NCI-H1417 treated with DMSO at 0.1 percent for 48 hours (cell line): Measurements from ENCODE around the gene DYNC1H1.

Experiments used
- DNase-seq: peaks from one replicate; lab custom pipeline; 2025; lab: John Stamatoyannopoulos, UW

DYNC1H1 gene

GRCh38 chr14:102089621-102090343 lies 125.4 kb downstream of the DYNC1H1 start:
- no peak for DNase-seq

DNA sequence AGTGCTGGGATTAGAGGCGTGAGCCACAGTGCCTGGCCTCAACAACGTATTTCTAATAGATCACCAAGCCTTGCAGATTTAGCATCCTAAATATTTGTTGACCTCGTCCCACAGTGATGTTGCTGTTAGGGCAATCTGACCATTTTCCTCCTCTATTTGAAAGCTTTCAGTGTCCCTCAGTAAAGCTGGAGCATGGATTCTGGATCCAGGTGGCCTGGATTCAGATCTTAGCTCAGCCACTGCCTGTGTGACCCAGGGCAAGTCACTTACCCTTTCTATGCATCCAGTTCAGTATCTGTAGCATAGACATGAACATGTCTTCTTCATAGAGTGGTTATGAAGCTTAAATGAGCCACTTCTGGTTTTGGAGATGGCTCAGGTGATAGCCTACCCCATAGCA lies 126.3 kb downstream of the DYNC1H1 start:
- no peak for DNase-seq

GRCh38 chr14:102092806-102093205 lies 128.4 kb downstream of the DYNC1H1 start:
- DNase-seq: no peak

DNA sequence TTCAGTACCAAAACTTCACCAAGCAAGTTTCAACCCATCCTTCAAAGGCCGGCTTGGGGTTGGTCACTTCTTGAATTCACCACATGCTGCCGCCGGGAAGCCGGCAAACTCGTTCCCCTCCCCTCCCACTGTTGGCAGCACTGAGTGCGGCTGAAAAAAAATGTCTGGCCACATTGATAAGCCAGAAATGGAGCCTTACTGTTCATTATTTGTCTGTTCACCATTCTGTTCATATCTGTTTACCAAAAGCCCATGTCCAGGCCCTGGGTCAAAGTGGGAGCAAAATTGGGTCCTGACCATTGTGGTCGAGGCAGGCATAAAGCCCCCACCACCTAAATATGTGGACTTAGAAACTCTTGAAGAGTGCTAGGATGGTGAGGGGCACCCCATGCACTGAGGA lies 129.7 kb downstream of the DYNC1H1 start:
- DNase-seq: no peak

DNA sequence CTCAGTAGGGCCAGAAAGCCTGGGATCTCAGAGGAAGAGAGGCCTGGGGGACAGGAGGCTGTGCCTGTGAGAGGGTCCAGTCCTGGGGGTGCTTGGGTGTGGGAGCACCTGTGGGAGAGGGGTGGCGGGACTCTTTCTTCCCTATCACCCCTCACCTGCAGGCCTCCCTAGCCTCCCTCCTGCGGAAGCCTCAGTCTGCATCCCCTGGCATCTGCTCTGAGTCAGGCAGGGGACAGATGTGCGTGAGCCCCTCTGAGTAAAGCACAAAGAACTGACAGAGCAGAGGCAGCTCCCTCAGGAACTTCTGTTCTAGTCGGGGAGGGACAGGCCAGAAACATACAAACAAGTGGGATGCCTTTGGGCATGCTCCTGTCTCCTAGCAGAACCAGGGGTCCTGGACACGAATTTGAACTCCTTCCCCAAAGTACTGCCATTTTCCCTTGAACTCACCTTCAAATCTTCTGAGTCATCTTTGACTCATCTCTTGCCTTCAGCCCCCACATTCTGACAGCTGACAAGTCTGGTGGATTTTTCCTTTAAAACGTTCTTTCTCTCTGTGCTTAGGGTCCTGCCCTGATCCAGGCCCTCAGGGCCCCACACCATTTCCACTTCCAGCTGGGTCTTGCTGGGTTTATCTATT lies 131.0 kb downstream of the DYNC1H1 start:
- no peak for DNase-seq

DNA sequence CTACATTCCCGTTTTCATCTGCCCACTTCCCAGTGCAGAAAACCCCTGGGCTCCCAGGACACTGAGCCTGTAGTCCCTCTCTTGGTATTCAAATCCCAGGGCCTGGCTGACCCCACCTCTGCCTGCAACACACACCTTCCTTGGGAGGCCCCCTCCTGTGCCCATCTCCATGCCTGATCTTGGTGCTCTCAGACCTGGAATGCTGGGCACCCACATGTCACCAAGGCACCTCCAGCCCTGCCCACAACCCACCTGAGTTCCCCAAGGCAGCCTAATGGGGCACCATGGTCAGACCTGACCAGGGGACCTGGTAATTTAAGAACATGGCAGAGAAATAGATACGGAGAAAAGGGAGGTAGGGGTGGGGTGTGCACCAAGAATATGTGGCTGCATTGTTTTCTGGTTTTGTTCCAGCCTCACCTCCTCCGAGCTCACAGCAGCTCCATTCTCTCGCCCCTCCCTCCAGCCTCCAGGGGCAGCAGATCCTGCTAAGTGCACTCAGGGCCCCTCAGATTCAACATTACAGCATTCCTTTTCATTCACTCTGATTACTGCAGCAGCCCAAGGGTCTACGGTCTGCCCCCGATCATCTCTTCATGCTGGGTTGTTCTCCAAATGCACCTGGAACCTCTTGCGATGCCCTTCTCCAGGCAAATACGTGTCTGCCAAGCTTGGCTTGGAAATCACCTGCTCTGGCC lies 131.6 kb downstream of the DYNC1H1 start:
- no peak for DNase-seq

DNA sequence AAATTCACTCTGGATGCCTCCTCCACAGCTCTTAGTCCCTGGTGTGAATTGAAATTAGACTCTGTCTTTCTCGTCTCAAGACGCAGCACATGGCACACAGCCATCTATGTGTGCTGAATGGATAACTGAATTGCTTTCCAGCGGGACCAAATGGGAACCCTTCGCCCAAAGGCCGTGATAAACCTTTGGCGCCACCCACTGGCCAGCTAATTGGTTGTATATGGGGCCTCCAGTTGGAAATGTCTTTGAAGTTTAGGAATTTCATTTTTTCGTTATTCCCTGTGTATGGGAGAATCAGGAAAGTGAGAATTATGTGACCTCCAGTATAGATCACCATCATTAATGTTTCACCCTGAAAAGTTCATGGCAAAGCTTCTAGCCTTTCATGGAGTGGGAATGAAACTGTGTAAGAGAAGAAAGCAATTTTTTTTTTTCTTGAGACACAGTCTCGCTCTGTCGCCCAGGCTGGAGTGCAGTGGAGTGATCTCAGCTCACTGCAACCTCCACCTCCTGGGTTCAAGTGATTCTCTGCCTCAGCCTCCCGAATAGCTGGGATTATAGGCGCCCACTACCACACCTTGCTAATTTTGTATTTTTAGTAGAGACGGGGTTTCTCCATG lies 132.3 kb downstream of the DYNC1H1 start:
- DNase-seq: no peak

- DNase-seq: no peak
Measured at GRCh38 chr14:102097441-102098135, 133.2 kb downstream of the DYNC1H1 start.

GRCh38 chr14:102103062-102103695 lies 138.8 kb downstream of the DYNC1H1 start:
- DNase-seq: no peak

GRCh38 chr14:102105369-102105768 lies 141.0 kb downstream of the DYNC1H1 start:
- no peak for DNase-seq
